CD4-positive, alpha-beta memory T cell (primary cell): Measurements from ENCODE around the gene FGFBP2. TPM values are rescaled to one million over a fixed set of nuclear protein-coding genes. Genes with fewer than 3 reads are reported as not detected.

ENCODE experiments used
- CTCF ChIA-PET: fragments of 350-600 bp; sonication (Branson Sonifier 250); formaldehyde crosslinking; loops from one replicate; lab custom pipeline; 2021; ENCODE audit warnings: inconsistent platforms; ENCODE audit not compliant: partially characterized antibody; lab: Charles Lee
- POLR2A ChIA-PET: fragments of 350-600 bp; sonication (Branson Sonifier 250); formaldehyde crosslinking; loops from one replicate; lab custom pipeline; 2021; ENCODE audit not compliant: partially characterized antibody; lab: Charles Lee
- DNase-seq, 5 donors: peaks; one replicate each; pipeline versions ENCODE4 v3.0.0 to v3.0.0-alpha.2; 2020 to 2022; ENCODE audit warnings: mixed read lengths in 1 of 5
- H3K27ac ChIP-seq: one replicate; pipeline ENCODE4 v1.7.0; 2013; ENCODE audit warnings: low read depth, low read length
- H3K27me3 ChIP-seq: 2 replicates; pipeline ENCODE4 v1.7.0; 2013; ENCODE audit warnings: mild to moderate bottlenecking, low read length, moderate library complexity; ENCODE audit not compliant: insufficient read depth
- H3K36me3 ChIP-seq: 2 replicates; pipeline ENCODE4 v1.7.0; 2013; ENCODE audit warnings: mild to moderate bottlenecking, low read length, moderate library complexity; ENCODE audit not compliant: insufficient read depth
- H3K4me1 ChIP-seq: 2 replicates; pipeline ENCODE4 v1.7.0; 2013; ENCODE audit warnings: mild to moderate bottlenecking, low read length, moderate library complexity; ENCODE audit not compliant: insufficient read depth
- H3K4me3 ChIP-seq, 2 donors: one replicate each; pipeline ENCODE4 v1.7.0; 2013; ENCODE audit warnings: low read length in 2 of 2, mild to moderate bottlenecking in 1 of 2
- H3K9me3 ChIP-seq, 2 donors: one replicate each; pipeline ENCODE4 v1.7.0; 2013; ENCODE audit warnings: low read length in 2 of 2, control low read depth in 1 of 2; ENCODE audit not compliant: control insufficient read depth in 1 of 2
- H3K27ac Mint-ChIP-seq, 7 donors: one replicate each; pipeline ENCODE4 v1.8.0; 2020 to 2021; ENCODE audit warnings: mixed read lengths in 7 of 7, mild to moderate bottlenecking in 6 of 7, inconsistent platforms in 3 of 7, moderate library complexity in 3 of 7
- H3K27me3 Mint-ChIP-seq, 2 donors: one replicate each; pipeline ENCODE4 v1.8.0; 2020 to 2021; ENCODE audit warnings: mixed read lengths in 2 of 2
- H3K36me3 Mint-ChIP-seq, 2 donors: one replicate each; pipeline ENCODE4 v1.8.0; 2020 to 2021; ENCODE audit warnings: mixed read lengths in 2 of 2, inconsistent platforms in 1 of 2, mild to moderate bottlenecking in 1 of 2
- H3K4me1 Mint-ChIP-seq, 4 donors: one replicate each; pipeline ENCODE4 v1.8.0; 2020 to 2021; ENCODE audit warnings: mixed read lengths in 4 of 4, mild to moderate bottlenecking in 1 of 4
- H3K4me3 Mint-ChIP-seq, 8 donors: one replicate each; pipeline ENCODE4 v1.8.0; 2020 to 2021; ENCODE audit warnings: mixed read lengths in 8 of 8, mild to moderate bottlenecking in 7 of 8, moderate library complexity in 6 of 8, inconsistent platforms in 3 of 8
- H3K9me3 Mint-ChIP-seq, 8 donors: one replicate each; pipeline ENCODE4 v1.8.0; 2020 to 2021; ENCODE audit warnings: mixed read lengths in 8 of 8, mild to moderate bottlenecking in 5 of 8, inconsistent platforms in 3 of 8, moderate library complexity in 1 of 8
- intact Hi-C: fragments of 100-400 bp; cut with micrococcal nuclease; formaldehyde crosslinking; loops from one replicate; pipeline ENCODE4 v1.15.1; 2023
- polyA plus RNA-seq, 2 donors: library from polyadenylated mRNA; unstranded; fragments of 300-500 nt; fragmentation: Illumina TruSeq; gene quantifications; one replicate each; pipeline ENCODE4 v1.2.3, GENCODE V29; 2021
- total RNA-seq, 2 experiments: library from RNA; stranded (reverse); gene quantifications; one replicate each; pipeline ENCODE4 v1.2.3, GENCODE V29; 2021

The FGFBP2 gene
- total and polyA plus RNA-seq, 4 experiments from 2014 or later = 0.22 to 0.38 TPM; not detected in 2

GRCh38 chr4:15938640-15939039, 24.3 kb downstream of the FGFBP2 start, which contains the start of gene FGFBP1:
Gene FGFBP1, minus strand, starts transcription at chr4:15938740. Its CDS starts 2,108 bp downstream, at chr4:15936632.
- peaks cover 15 to 32% of the 10 kb centered on the region in 2 donors for H3K27me3 Mint-ChIP-seq
- H3K4me1 Mint-ChIP-seq = no peaks in the 10 kb centered on the region
- H3K4me3 ChIP-seq = no peak within 1 kb of the TSS
- H3K9me3 Mint-ChIP-seq = peaks cover 0 to 2% (median 0%) of the 10 kb centered on the region in 8 donors
- DNase-seq = no peak
- no peak within 1 kb of the TSS for H3K4me3 Mint-ChIP-seq
- no peaks in the 10 kb centered on the region for H3K36me3 Mint-ChIP-seq
- intact Hi-C loops = no loop called here
- ChIA-PET CTCF (interaction anchor here (1.1 to 1.3 kb wide), 2 partner anchors 18 to 56 kb away, joined by 3 to 6 read pairs; no protein-coding TSS in a partner anchor), POLR2A (no interaction called here)
- no peaks in the 10 kb centered on the region for H3K4me1 ChIP-seq
- H3K27ac ChIP-seq = no peak within 1 kb of the TSS
- H3K36me3 ChIP-seq = no peaks in the 10 kb centered on the region
- no peak within 1 kb of the TSS for H3K27ac Mint-ChIP-seq
- no peaks in the 10 kb centered on the region for H3K27me3 ChIP-seq
- no peaks in the 10 kb centered on the region for H3K9me3 ChIP-seq

GRCh38 chr4:15938182-15938581, 24.8 kb downstream of the FGFBP2 start:
- Histone ChIP-seq H3K27ac (no peak overlapping the region), H3K36me3 (no peaks in the 10 kb centered on the region), H3K9me3 (no peaks in the 10 kb centered on the region), H3K4me1 (no peaks in the 10 kb centered on the region), H3K27me3 (no peaks in the 10 kb centered on the region), H3K4me3 (no peak overlapping the region)
- Mint-ChIP-seq H3K4me1 (no peaks in the 10 kb centered on the region), H3K27me3 (peaks cover 15 to 32% of the 10 kb centered on the region in 2 donors), H3K36me3 (no peaks in the 10 kb centered on the region), H3K27ac (no peak overlapping the region), H3K9me3 (peaks cover 0 to 2% (median 0%) of the 10 kb centered on the region in 8 donors), H3K4me3 (no peak overlapping the region)
- no peak for DNase-seq
- ChIA-PET POLR2A (no interaction called here), CTCF (interaction anchor here (1.1 to 1.3 kb wide), 2 partner anchors 18 to 55 kb away, joined by 3 to 6 read pairs; no protein-coding TSS in a partner anchor)
- intact Hi-C loops = no loop called here

- no peaks in the 10 kb centered on the region for H3K9me3 ChIP-seq
- H3K4me1 ChIP-seq = no peaks in the 10 kb centered on the region
- POLR2A ChIA-PET = no interaction called here
- Mint-ChIP-seq H3K27ac (no peak overlapping the region), H3K9me3 (peaks cover 0 to 2% (median 0%) of the 10 kb centered on the region in 8 donors), H3K27me3 (peaks cover 21 to 38% of the 10 kb centered on the region in 2 donors), H3K36me3 (no peaks in the 10 kb centered on the region), H3K4me3 (no peak overlapping the region), H3K4me1 (no peaks in the 10 kb centered on the region)
- no peak for DNase-seq
- H3K36me3 ChIP-seq = no peaks in the 10 kb centered on the region
- intact Hi-C loops = no loop called here
- CTCF ChIA-PET = interaction anchor here (0.6 kb wide), 1 partner anchor 650 kb away, joined by 3 read pairs; no protein-coding TSS in a partner anchor
- H3K4me3 ChIP-seq = no peak overlapping the region
- H3K27ac ChIP-seq = no peak overlapping the region
- H3K27me3 ChIP-seq = no peaks in the 10 kb centered on the region
Measured at GRCh38 chr4:15936495-15936894, 26.5 kb downstream of the FGFBP2 start.

- Histone ChIP-seq H3K9me3 (no peaks in the 10 kb centered on the region), H3K4me1 (no peaks in the 10 kb centered on the region), H3K27ac (no peak overlapping the region), H3K4me3 (no peak overlapping the region), H3K36me3 (no peaks in the 10 kb centered on the region), H3K27me3 (no peaks in the 10 kb centered on the region)
- H3K4me3 Mint-ChIP-seq = no peak overlapping the region
- intact Hi-C loops = no loop called here
- no peaks in the 10 kb centered on the region for H3K36me3 Mint-ChIP-seq
- ChIA-PET POLR2A (no interaction called here), CTCF (interaction anchor here (1.0 kb wide), 1 partner anchor 52 kb away, joined by 3 read pairs; no protein-coding TSS in a partner anchor)
- peaks cover 26 to 37% of the 10 kb centered on the region in 2 donors for H3K27me3 Mint-ChIP-seq
- no peak overlapping the region for H3K27ac Mint-ChIP-seq
- peaks cover 0 to 2% (median 0%) of the 10 kb centered on the region in 8 donors for H3K9me3 Mint-ChIP-seq
- DNase-seq = no peak
- no peaks in the 10 kb centered on the region for H3K4me1 Mint-ChIP-seq
Measured at GRCh38 chr4:15935504-15936402, 27.2 kb downstream of the FGFBP2 start.

GRCh38 chr4:15934259-15934658, 28.7 kb downstream of the FGFBP2 start:
- CTCF ChIA-PET = no interaction called here
- Mint-ChIP-seq H3K4me3 (no peak overlapping the region), H3K9me3 (peaks cover 0 to 2% (median 0%) of the 10 kb centered on the region in 8 donors), H3K36me3 (no peaks in the 10 kb centered on the region), H3K27me3 (peaks cover 23 to 33% of the 10 kb centered on the region in 2 donors), H3K4me1 (no peaks in the 10 kb centered on the region), H3K27ac (no peak overlapping the region)
- intact Hi-C loops = no loop called here
- H3K4me3 ChIP-seq = no peak overlapping the region
- peaks cover 3% of the 10 kb centered on the region for H3K27me3 ChIP-seq
- no peaks in the 10 kb centered on the region for H3K36me3 ChIP-seq
- no peaks in the 10 kb centered on the region for H3K4me1 ChIP-seq
- no peak overlapping the region for H3K27ac ChIP-seq
- POLR2A ChIA-PET = no interaction called here
- H3K9me3 ChIP-seq = no peaks in the 10 kb centered on the region
- no peak for DNase-seq

GRCh38 chr4:15931451-15932210, 31.3 kb downstream of the FGFBP2 start:
- Mint-ChIP-seq H3K36me3 (no peaks in the 10 kb centered on the region), H3K27me3 (peaks cover 19 to 20% of the 10 kb centered on the region in 2 donors), H3K27ac (no peak overlapping the region), H3K4me1 (no peaks in the 10 kb centered on the region), H3K9me3 (no peaks in the 10 kb centered on the region), H3K4me3 (no peak overlapping the region)
- H3K36me3 ChIP-seq = no peaks in the 10 kb centered on the region
- DNase-seq = no peak
- H3K9me3 ChIP-seq = no peaks in the 10 kb centered on the region
- H3K4me1 ChIP-seq = no peaks in the 10 kb centered on the region
- intact Hi-C loops = no loop called here
- CTCF ChIA-PET = no interaction called here
- H3K27ac ChIP-seq = no peak overlapping the region
- H3K27me3 ChIP-seq = peaks cover 3% of the 10 kb centered on the region
- POLR2A ChIA-PET = no interaction called here
- H3K4me3 ChIP-seq = no peak overlapping the region

GRCh38 chr4:15930314-15930713, 32.7 kb downstream of the FGFBP2 start:
- no peak for DNase-seq
- H3K27me3 ChIP-seq = peaks cover 3% of the 10 kb centered on the region
- H3K27ac ChIP-seq = no peak overlapping the region
- no peaks in the 10 kb centered on the region for H3K4me1 Mint-ChIP-seq
- CTCF ChIA-PET = interaction anchor here (1.3 kb wide), 1 partner anchor 26 kb away, joined by 4 read pairs; no protein-coding TSS in a partner anchor
- intact Hi-C loops = no loop called here
- no peaks in the 10 kb centered on the region for H3K9me3 ChIP-seq
- H3K4me3 Mint-ChIP-seq = no peak overlapping the region
- no peaks in the 10 kb centered on the region for H3K36me3 Mint-ChIP-seq
- POLR2A ChIA-PET = no interaction called here
- H3K9me3 Mint-ChIP-seq = no peaks in the 10 kb centered on the region
- H3K36me3 ChIP-seq = no peaks in the 10 kb centered on the region
- no peaks in the 10 kb centered on the region for H3K4me1 ChIP-seq
- H3K27ac Mint-ChIP-seq = no peak overlapping the region
- peaks cover 17 to 20% of the 10 kb centered on the region in 2 donors for H3K27me3 Mint-ChIP-seq
- H3K4me3 ChIP-seq = no peak overlapping the region
